ENCODE results near the gene PPP1R7.
"Not testable (repeated sequence)": the region's sequence is repeated elsewhere in the genome, so short reads cannot be mapped to it uniquely, and the experiment has no call there.

Gene PPP1R7

GRCh38 chr2:241193271-241193670, 43.0 kb downstream of the PPP1R7 start:
- DNase-seq (ENCODE audit: low read depth in 2 of 2) = no peak

DNA sequence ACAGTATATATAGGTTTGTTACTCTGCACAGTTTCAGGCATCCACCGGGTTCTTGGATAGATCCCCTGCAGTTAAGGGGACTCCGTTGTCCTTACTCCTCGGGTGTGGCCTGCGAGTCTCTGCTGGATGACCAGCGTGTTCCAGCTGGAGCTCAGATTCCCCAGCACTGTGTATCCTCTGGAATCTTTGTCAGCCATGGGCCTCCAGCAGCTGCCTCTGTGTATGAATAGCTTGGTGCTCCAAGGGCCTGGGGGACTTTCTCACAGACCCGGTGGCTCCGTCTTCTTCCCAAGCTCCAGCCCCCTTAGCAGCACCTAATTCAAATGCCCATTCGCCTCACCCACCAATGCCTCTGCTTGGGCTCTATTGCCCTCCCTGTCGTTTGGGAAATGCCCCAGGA, 44.5 kb downstream of the PPP1R7 start:
- no peak for DNase-seq (ENCODE audit: low read depth in 2 of 2)

DNA sequence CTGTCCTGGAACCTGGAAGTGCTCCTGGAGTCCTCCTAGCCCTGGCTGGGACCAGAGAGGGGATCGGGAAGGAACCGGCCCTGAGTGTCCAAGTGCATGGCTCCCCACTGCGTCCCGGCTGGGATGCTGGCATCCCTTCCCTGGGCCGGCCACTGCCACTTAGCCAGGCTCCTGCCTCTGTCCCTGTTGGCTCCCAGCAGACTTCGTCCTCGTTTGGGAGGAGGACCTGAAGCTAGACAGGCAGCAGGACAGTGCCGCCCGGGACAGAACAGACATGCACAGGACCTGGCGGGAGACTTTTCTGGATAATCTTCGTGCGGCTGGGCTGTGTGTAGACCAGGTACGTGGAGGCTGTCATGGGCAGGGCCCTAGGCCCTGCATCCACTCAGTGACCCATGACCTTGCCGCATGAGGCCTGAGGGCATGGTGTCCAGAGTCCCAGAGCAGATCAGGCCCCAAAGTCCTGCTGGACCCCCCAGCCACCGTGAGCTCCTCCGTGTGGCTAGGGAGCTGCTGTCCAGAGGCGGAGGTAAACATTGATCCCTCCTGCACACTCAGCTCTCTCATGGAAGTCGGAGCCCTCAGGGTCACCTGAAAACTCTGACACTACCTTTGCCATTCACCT, 45.4 kb downstream of the PPP1R7 start:
- no peak for DNase-seq (ENCODE audit: low read depth in 2 of 2)

DNA sequence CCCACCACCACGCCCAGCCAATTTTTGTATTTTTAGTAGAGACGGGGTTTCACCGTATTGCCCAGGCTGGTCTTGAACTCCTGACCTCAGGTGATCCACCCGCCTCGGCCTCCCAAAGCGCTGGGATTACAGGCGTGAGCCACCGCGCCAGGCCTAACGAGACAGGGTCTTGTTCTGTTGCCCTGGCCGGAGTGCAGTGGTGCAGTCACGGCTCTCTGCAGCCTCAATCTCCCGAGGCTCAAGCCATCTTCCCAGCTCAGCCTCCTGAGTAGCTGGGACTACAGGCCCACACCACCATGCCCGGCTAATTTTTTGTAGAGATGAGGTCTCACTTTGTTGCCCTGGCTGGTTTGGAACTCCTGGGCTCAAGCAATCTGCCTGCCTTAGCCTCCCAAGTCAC, 47.0 kb downstream of the PPP1R7 start:
- not testable (repeated sequence) for DNase-seq (ENCODE audit: low read depth in 2 of 2)

DNA sequence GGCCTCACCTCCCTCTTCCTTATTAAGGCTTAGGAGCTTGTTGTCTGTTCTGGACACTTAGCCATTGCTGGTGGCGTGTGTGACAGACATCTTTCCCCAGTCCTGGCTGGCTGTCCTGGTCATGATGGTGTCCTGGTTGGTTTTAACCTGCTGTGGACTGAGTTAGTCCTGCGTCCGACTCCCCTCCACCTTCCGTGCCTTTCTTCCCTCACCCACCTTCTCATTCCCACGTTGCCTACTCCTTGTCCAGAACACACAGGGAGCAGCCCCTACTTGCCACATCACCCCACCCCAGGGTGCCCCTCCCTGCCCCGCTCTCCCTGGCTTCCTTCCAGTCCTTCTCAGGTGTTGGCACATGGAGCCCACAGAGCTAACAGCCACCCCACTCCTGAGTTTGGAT, 47.7 kb downstream of the PPP1R7 start:
- DNase-seq (ENCODE audit: low read depth in 2 of 2) = no peak

DNA sequence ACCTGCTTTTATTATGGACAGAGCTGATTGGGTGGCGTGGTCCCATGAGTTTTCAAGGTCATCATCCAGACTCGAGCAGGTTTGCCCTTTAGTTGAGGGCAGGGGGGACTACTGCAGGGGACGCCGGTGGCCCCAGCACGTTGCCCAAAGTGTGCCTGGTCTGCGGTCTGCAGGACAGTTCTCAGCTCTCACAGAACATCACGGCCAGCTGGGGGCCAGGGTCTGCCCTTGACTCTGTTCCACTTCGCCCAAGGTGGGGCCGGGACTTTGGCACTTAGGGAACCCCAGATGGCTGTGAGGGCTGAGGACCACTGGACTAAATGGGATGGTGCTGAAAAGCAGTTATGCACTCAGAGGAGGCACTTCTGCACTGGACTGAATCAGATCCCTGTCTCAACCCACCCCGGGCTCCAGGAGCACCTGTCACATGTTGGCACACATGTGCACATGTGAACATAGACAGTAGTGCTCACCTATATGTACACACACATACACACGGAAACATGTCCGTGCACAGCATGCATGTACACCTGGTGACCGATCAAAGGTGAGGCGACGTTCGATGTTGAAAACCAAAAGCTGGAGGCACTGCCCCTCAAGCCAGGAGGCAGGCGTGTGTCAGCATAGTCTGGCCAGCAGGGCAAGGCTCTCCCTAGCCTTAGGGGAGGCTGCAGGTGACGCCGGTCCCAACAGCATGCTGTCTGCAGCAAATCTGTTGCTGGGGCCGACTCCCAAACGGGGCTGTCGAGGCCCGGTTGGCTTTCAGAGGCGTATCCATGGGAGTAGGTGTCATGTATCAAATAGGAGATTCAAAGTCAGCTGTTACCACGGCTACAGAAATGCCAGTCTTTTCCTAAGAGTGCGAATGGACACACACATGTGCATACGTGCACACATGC, 48.4 kb downstream of the PPP1R7 start:
- DNase-seq (ENCODE audit: low read depth in 2 of 2) = no peak

DNA sequence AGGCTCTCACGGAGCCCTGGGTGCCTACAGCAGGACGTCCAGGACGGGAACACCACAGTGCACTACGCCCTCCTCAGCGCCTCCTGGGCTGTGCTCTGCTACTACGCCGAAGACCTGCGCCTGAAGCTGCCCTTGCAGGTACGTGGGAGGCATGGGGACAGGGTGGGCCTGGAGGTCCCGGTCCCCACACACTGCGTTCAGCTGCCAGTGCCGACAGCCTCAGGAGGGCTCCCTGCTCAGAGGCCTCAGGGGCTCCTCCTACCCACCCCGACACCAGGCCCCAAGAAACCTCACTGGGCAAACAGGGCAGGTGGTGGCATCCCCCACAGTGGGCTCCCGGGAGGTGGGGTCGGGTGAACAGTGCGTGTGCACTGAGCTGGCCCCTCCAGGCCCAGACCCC, 49.0 kb downstream of the PPP1R7 start:
- no peak for DNase-seq (ENCODE audit: low read depth in 2 of 2)

- no peak for DNase-seq (ENCODE audit: low read depth in 2 of 2)
Measured at GRCh38 chr2:241199897-241200821, 49.9 kb downstream of the PPP1R7 start.

DNA sequence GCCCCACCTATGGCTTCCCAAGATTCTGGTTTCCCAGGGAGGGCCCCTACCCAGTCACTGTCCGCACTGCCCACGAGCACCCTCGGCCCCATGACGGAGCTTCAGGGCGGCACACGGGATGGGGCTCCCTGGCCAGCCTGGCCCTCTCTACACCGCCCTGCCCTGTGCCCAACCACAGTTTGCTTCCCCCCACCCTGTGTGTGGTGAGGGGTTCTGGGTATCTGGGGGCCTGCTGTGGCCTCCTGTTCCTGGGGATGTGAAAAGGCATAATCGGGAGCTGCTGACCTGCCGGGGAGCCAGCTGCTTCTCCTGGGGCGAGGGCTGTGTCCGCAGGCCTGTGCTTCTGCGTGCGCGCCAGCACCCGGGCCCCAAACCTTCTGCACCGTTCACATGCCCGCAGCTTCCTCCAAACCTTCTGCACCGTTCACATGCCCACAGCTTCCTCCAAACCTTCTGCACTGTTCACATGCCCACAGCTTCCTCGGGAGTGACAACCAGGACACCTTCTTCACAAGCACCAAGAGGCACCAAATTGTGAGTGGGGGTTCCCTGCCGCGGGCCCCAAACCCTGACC, 50.6 kb downstream of the PPP1R7 start:
- DNase-seq (ENCODE audit: low read depth in 2 of 2) = no peak

DNA sequence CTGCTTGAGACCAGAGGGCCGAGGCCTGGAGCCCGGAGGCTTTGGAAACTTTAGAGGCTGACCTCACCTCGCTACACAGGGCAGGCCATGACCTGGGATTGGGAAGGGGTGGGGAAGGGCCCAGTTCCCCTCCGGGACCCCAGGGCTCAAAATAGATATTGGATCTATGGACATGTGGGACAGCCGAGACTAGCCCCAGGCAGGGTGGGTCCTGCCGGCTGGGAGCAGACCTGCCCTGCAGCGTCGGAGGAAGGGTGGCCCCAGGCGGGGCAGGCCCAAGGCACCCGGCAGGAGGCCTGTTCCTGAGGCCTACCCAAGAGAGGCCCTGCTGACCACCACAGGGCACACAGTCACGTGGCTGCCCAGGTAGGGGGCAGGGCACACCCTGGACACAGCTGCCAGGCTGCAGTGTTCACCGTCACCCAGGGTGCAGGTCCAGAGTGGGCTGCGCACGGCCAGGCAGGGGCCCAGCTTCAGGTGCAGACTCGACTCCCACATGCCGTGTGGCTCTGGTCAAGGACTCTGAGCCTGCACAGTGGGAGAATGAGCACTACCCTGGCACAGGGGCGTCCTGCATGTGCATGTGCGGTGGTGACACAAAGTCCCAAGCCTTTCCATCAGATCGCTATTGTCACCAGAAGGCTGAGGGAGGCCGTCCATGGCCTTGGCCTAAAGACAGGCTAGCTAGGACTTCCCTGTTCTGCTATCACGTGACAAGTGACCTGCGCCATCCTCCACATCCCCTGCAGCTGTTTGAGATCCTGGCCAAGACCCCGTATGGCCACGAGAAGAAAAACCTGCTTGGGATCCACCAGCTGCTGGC, 51.4 kb downstream of the PPP1R7 start:
- DNase-seq (ENCODE audit: low read depth in 2 of 2) = no peak

DNA sequence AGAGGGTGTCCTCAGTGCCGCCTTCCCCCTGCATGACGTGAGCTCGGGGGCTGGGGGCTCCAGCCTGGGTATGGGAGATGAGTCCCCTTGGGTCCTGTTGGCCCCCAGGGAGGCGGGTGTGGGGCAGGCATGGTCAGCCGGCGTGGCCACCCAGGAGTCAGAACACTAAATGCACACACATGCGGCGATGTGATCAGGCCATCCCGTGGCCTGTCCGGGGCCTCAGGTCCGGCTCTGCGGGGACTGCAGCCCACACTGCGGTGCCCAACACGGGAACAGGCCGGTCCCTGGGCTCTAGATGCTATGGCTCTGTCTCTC, 52.0 kb downstream of the PPP1R7 start:
- DNase-seq (ENCODE audit: low read depth in 2 of 2) = no peak

DNA sequence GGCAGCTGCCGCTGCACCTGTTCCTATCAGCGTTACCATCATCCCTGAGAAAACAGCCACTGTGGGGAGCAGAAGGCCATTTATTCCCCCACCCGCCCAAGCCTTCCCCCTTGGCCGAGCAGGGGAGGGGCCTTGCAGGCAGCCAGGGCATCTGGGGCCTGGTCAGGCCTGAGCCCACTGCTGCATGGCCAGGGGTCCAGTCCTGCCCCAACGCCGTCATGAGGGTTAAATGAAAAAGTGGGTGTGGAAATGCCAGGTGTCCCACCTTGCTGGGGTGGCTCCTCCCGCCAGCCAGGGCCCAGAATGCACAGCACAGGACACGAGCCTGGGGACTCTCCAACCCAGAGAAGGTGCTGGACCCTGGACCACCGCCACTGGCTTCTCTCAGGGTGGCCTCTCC, 52.4 kb downstream of the PPP1R7 start:
- no peak for DNase-seq (ENCODE audit: low read depth in 2 of 2)

GRCh38 chr2:241203218-241204009, 53.1 kb downstream of the PPP1R7 start:
- DNase-seq (ENCODE audit: low read depth in 2 of 2) = no peak

- DNase-seq (ENCODE audit: low read depth in 2 of 2) = no peak
Measured at GRCh38 chr2:241204010-241204384, 53.7 kb downstream of the PPP1R7 start.

DNA sequence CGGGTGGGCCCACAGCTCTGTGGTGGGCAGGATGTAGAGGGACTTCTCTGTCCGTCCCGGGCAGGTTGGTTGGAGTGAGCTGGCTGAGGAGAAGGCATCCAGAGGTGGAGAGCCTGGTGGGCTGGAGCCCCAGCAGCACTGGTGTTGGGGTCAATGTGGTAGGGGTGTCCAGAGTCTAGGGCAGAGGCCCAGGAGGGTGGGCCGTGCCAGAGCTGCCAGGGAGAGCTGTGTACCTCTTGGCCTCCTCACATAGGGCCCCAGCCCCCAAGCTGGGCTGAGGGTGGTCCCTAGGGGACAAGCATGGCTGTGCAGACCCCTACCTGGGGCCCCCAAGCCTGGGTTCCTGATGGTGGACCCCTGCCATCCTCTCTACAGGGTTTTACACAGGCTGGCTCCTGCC, 54.2 kb downstream of the PPP1R7 start:
- DNase-seq (ENCODE audit: low read depth in 2 of 2) = no peak

DNA sequence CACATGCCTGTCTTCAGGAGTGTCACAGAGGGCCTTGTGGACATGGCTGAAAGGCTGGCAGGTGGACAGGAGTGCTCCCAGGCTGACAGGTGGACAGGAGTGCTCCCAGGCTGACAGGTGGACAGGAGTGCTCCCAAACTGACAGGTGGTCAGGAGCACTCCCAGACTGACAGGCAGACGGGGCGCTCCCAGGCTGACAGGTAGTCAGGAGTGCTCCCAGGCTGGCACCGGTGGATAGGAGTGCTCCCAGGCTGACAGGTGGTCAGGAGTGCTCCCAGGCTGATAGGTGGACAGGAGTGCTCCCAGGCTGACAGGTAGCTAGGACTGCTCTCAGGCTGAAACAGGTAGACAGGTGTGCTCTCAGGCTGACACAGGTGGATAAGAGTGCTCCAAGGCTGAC, 54.8 kb downstream of the PPP1R7 start:
- no peak for DNase-seq (ENCODE audit: low read depth in 2 of 2)

GRCh38 chr2:241207151-241207550, 56.9 kb downstream of the PPP1R7 start:
- no peak for DNase-seq (ENCODE audit: low read depth in 2 of 2)

GRCh38 chr2:241207641-241208040, 57.4 kb downstream of the PPP1R7 start:
- no peak for DNase-seq (ENCODE audit: low read depth in 2 of 2)

DNA sequence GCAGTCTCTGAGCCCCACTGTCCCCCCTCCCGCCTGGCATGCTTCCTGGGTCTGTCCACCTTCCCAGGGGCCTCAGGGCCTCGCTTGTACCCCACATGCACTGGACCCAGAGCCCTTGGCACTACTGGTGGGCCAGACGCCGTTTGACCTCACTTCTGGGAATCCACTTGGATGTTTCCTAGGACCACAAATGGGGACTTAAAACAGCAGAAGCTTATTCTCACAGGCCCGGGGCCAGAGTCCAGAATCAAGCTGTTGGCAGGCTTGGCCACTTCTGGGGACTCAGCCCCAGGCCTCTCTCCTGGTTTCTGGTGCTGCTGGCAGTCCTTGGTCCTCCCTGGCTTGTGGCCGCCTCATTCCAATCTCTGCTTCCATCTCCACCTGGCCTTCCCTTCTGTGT, 57.8 kb downstream of the PPP1R7 start:
- no peak for DNase-seq (ENCODE audit: low read depth in 2 of 2)

DNA sequence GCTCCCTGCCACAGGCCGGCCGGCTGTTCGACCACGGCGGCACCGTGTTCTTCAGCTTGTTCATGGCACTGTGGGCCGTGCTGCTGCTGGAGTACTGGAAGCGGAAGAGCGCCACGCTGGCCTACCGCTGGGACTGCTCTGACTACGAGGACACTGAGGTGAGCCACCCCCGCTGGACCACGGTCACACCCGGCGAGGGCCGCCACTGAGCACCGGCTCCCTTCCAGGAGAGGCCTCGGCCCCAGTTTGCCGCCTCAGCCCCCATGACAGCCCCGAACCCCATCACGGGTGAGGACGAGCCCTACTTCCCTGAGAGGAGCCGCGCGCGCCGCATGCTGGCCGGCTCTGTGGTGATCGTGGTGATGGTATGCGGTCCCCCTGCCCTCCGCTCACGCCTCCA, 59.0 kb downstream of the PPP1R7 start:
- DNase-seq (ENCODE audit: low read depth in 2 of 2) = no peak

GRCh38 chr2:241211276-241211675, 61.0 kb downstream of the PPP1R7 start:
- DNase-seq (ENCODE audit: low read depth in 2 of 2) = no peak
